Smooth muscle cell (in vitro differentiated cells): ENCODE results near the gene TTLL12. TPM values are rescaled to one million over a fixed set of nuclear protein-coding genes. Genes with fewer than 3 reads are reported as not detected.

Source experiments
- DNase-seq: peaks from one replicate; lab custom pipeline; 2025; ENCODE audit not compliant: unreplicated experiment; lab: John Stamatoyannopoulos, UW
- H2AFZ ChIP-seq: fragments of 200-600 bp; sonication (generic); 2 replicates; pipeline ENCODE4 v1.6.0; 2016; ENCODE audit warnings: antibody characterized with exemption, low read depth, mild to moderate bottlenecking
- H3F3A ChIP-seq: fragments of 200-600 bp; sonication (generic); 2 replicates; pipeline ENCODE4 v1.6.0; 2017; ENCODE audit warnings: antibody characterized with exemption, low read depth
- H3K27ac ChIP-seq: fragments of 200-600 bp; sonication (generic); 2 replicates; pipeline ENCODE4 v1.5.1; 2016; ENCODE audit warnings: low read depth, mild to moderate bottlenecking
- H3K27me3 ChIP-seq: fragments of 200-600 bp; sonication (generic); 2 replicates; pipeline ENCODE4 v1.6.1; 2016; ENCODE audit warnings: low read depth, mild to moderate bottlenecking
- H3K36me3 ChIP-seq: fragments of 200-600 bp; sonication (generic); 2 replicates; pipeline ENCODE4 v1.5.1; 2016; ENCODE audit warnings: low read depth
- H3K4me1 ChIP-seq: fragments of 200-600 bp; sonication (generic); 2 replicates; pipeline ENCODE4 v1.5.1; 2016; ENCODE audit warnings: low read depth
- H3K4me2 ChIP-seq: fragments of 200-600 bp; sonication (generic); 2 replicates; pipeline ENCODE4 v1.6.0; 2016; ENCODE audit warnings: mild to moderate bottlenecking
- H3K4me3 ChIP-seq: fragments of 200-600 bp; sonication (generic); 2 replicates; pipeline ENCODE4 v1.5.1; 2016; ENCODE audit warnings: mild to moderate bottlenecking
- H3K79me2 ChIP-seq: fragments of 200-600 bp; sonication (generic); 2 replicates; pipeline ENCODE4 v1.6.0; 2016; ENCODE audit warnings: low read depth, mild to moderate bottlenecking
- H3K9ac ChIP-seq: fragments of 200-600 bp; sonication (generic); 2 replicates; pipeline ENCODE4 v1.6.0; 2016; ENCODE audit warnings: low read depth
- H3K9me3 ChIP-seq: fragments of 200-600 bp; sonication (generic); replicated peaks from 2 replicates; pipeline ENCODE4 v1.5.1; 2016; ENCODE audit warnings: low read depth
- H4K20me1 ChIP-seq: fragments of 200-600 bp; sonication (generic); 2 replicates; pipeline ENCODE4 v1.6.0; 2016; ENCODE audit warnings: low read depth
- WGBS: methylation state at CpG from one replicate; pipeline ENCODE4 v1.1.7; 2016; ENCODE audit warnings: low lambda C conversion rate; 5-methylcytosine and 5-hydroxymethylcytosine counted together
- polyA plus RNA-seq: library from polyadenylated mRNA; unstranded; fragments of >200 nt; fragmentation: Nextera tagmentation; extraction: Ambion mirVana; gene quantifications from 2 replicates; pipeline ENCODE4 v1.2.1, GENCODE V29; 2016
- total RNA-seq: library from RNA; depleted of rRNA; stranded (reverse); fragments of >200 nt; gene quantifications from 2 replicates; pipeline ENCODE4 v1.2.3, GENCODE V29; 2014
- TF ChIP-seq, protein P1 (sequence below): fragments of 200-600 bp; sonication (generic); IDR thresholded peaks from 2 replicates; pipeline ENCODE4 v1.5.1; 2017; ENCODE audit warnings: borderline replicate concordance, mild to moderate bottlenecking, antibody characterized with exemption; ENCODE audit not compliant: insufficient read depth, poor library complexity, severe bottlenecking

TTLL12 gene
- total and polyA plus RNA-seq, 2 experiments from 2014 or later: 23.5 to 31.6 TPM

DNA sequence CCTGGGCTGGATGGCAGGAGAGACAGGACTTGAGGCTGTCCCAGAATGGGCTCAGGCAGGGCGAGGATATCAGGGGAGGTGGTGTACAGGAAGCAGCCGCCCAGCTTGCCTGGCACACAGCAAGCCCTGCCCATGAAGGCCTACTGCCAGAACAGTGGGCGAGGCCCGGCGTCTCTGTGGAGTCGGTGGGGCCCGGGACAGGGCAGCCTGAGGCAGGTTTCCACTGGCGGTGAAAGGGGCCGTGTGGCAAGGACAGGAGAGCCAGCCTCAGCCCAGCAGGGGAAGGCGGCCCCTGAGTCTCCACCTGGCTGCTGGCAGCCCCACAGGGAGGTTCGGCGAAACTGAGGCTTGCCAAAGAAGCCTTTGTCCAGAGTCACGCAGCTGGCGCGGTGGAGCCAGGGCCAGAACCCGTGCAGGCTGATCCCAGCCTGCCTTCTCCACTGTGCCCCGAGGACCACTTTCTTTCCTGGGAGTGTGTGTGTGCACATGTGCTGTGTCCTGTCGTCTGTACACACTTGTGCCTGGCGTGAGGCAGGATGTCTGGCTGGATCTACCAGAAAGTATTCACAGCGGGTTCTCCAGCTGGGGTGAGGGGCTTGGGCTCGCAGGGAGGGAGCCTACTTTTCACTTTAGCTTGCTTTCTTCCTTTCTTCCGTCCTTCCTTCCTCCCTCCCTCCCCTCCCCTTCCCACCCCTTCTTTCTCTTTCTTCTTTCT, 34.4 kb downstream of the TTLL12 start:
- 54% methylated on average over 22 of the region's 22 CpGs for WGBS
- H2AFZ ChIP-seq: no peak overlapping the region
- peaks cover 13% of the 10 kb centered on the region for H3K4me1 ChIP-seq
- no peaks in the 10 kb centered on the region for H3K9me3 ChIP-seq
- H3K9ac ChIP-seq: peak overlapping the region; percentile 64
- H4K20me1 ChIP-seq: peaks cover 37% of the 10 kb centered on the region
- H3F3A ChIP-seq: no peaks in the 10 kb centered on the region
- DNase-seq: no peak
- H3K4me3 ChIP-seq: peak overlapping the region; percentile 74
- H3K79me2 ChIP-seq: peaks cover 20% of the 10 kb centered on the region
- H3K27me3 ChIP-seq: no peaks in the 10 kb centered on the region
- peak overlapping the region; percentile 4 for H3K27ac ChIP-seq
- TF ChIP-seq, protein P1, sequence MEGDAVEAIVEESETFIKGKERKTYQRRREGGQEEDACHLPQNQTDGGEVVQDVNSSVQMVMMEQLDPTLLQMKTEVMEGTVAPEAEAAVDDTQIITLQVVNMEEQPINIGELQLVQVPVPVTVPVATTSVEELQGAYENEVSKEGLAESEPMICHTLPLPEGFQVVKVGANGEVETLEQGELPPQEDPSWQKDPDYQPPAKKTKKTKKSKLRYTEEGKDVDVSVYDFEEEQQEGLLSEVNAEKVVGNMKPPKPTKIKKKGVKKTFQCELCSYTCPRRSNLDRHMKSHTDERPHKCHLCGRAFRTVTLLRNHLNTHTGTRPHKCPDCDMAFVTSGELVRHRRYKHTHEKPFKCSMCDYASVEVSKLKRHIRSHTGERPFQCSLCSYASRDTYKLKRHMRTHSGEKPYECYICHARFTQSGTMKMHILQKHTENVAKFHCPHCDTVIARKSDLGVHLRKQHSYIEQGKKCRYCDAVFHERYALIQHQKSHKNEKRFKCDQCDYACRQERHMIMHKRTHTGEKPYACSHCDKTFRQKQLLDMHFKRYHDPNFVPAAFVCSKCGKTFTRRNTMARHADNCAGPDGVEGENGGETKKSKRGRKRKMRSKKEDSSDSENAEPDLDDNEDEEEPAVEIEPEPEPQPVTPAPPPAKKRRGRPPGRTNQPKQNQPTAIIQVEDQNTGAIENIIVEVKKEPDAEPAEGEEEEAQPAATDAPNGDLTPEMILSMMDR: no peak
- H3K36me3 ChIP-seq: no peaks in the 10 kb centered on the region
- peak overlapping the region; percentile 99 for H3K4me2 ChIP-seq

DNA sequence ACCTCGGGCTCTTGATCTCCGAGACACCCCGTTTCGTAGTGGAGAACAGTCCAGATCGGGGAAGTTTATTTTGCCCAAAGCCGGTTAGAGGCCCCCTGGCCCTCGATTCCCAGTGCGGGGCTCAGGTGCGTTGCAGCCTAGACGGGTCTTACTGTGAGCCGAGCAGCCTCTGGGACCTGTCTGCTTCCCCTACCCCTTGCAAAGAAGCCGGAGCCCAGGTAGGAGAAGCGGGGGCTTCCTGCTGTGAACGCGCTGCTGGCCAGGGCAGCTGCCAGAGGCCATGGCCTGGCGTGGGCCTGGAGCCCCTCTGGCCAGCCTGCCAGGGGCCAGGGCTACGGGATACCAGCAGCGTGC, 35.0 kb downstream of the TTLL12 start:
- Histone ChIP-seq H3K4me1 (peaks cover 13% of the 10 kb centered on the region), H4K20me1 (peaks cover 32% of the 10 kb centered on the region), H3K4me2 (peak overlapping the region; percentile 99), H3K79me2 (peaks cover 20% of the 10 kb centered on the region), H3K9me3 (no peaks in the 10 kb centered on the region), H3F3A (no peaks in the 10 kb centered on the region), H3K4me3 (peak overlapping the region; percentile 74), H2AFZ (peak overlapping the region; percentile 87), H3K27ac (no peak overlapping the region), H3K27me3 (no peaks in the 10 kb centered on the region), H3K9ac (peak overlapping the region; percentile 64), H3K36me3 (no peaks in the 10 kb centered on the region)
- DNase-seq: no peak
- TF ChIP-seq, protein P1: no peak
- 74% methylated on average over 17 of the region's 18 CpGs for WGBS

DNA sequence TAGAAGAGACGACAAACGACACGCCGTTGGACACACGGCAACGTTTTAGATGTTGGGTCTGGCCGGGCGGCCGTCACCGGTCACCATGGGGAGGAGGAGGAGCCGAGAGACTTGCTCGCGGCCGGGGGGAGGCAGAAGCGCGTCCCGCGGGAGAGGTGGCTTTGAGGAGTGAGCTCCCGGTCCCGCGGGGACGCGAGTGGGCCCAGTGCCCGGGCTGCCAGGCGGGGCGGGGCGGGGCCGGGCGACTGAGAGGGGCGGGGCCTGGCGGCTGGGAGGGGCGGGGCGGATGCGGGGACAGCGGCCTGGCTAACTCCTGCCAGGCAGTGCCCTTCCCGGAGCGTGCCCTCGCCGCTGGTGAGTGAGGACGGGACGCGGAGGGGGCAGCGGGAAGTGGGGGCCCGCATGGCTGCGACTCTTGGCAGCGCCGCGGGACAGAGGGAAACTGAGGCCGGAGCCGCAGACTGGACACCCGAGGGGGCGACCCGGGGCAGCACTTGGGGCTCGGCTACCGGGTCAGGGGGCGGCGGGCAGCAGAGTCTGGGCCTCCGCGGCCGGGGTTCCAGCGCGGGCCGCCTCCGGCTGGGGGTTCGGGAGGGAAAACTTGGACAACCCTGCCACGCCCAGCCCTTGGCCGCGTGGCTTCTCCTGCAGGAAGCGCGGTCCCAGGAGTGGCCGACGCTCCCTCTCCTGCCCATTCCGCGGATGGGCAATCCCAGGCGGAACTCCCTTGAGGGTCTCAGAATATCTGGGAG, 35.5 kb downstream of the TTLL12 start, which contains the start of gene TSPO:
TSS of gene TSPO (plus strand) at position 309 of the 752 bp plus-strand sequence. CDS start 7,680 bp downstream, outside the sequence.
- TF ChIP-seq, protein P1: no peak
- H3K9ac ChIP-seq: peak within 1 kb of the TSS; percentile 64
- peak; percentile 50 for DNase-seq
- H3K9me3 ChIP-seq: no peaks in the 10 kb centered on the region
- WGBS: 21% methylated on average over 36 of the region's 75 CpGs
- peaks cover 20% of the 10 kb centered on the region for H3K79me2 ChIP-seq
- peak within 1 kb of the TSS; percentile 87 for H2AFZ ChIP-seq
- H3K4me2 ChIP-seq: peak within 1 kb of the TSS; percentile 99
- peak within 1 kb of the TSS; percentile 74 for H3K4me3 ChIP-seq
- no peaks in the 10 kb centered on the region for H3K27me3 ChIP-seq
- peaks cover 13% of the 10 kb centered on the region for H3K4me1 ChIP-seq
- H3K36me3 ChIP-seq: no peaks in the 10 kb centered on the region
- H3F3A ChIP-seq: no peaks in the 10 kb centered on the region
- peaks cover 27% of the 10 kb centered on the region for H4K20me1 ChIP-seq
- H3K27ac ChIP-seq: peak within 1 kb of the TSS; percentile 4
